ENCODE data around the gene EHD4. TPM values are rescaled to one million over a fixed set of nuclear protein-coding genes. Genes with fewer than 3 reads are reported as not detected.

The EHD4 gene
- polyA plus RNA-seq, 1 experiment: 19.3 TPM

DNA sequence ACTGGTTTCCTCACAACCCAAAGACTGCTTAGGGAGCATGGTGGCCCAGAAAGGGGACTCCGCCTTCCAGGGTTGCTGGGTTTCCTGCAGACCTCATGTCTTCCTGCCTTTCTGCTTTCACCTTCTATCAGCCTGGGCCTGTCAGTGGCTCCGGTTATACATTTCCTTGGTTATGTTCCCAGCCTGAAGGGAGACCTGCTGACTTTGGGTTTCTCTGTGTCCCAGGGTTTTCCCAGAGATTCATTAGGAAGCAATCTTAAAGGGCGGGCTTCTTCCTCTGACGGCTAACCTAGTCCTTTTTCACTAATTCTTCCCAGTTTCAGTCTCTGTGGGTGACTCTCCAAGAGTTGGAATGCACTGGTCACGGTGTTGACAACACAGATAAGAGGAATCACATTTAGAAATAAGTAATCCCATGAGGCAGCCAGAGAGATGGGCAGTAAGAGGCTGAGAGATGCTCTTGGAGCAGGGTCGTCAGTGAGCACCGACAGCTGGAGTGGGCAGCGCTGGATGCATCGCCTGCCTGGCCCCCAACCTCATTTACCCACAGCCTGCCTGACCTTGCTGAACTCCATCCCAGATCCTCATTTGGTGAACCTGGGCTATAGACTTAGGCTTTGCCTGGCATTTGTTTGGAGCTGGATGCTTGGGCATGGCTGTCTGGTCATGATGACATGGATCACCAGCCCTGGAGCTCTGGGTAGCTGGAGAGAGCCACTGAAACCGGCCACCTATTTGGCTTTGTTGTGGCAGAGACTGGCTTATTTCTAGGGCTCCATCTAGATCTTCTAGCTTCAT, 10.0 kb upstream of the EHD4 start:
- H3K9me3 ChIP-seq (ENCODE audit: control insufficient read depth, insufficient read depth, low read length): no peaks in the 10 kb centered on the region
- no peak overlapping the region for H3K27ac ChIP-seq (ENCODE audit: low read depth, low read length)
- POLR2A ChIA-PET: interaction anchor here (0.6 kb wide), 1 partner anchor 129 kb away, joined by 4 read pairs; no protein-coding TSS in a partner anchor
- CTCF ChIA-PET: interaction anchor here (1.0 to 1.5 kb wide), 1 partner anchor 102 kb away, joined by 4 to 5 read pairs; no protein-coding TSS in a partner anchor
- peaks cover 17% of the 10 kb centered on the region for H3K27me3 ChIP-seq (ENCODE audit: control insufficient read depth, insufficient read depth, low read length)
- no peak for DNase-seq (ENCODE audit: low read depth, low spot score)
- TF ChIP-seq, protein P1, sequence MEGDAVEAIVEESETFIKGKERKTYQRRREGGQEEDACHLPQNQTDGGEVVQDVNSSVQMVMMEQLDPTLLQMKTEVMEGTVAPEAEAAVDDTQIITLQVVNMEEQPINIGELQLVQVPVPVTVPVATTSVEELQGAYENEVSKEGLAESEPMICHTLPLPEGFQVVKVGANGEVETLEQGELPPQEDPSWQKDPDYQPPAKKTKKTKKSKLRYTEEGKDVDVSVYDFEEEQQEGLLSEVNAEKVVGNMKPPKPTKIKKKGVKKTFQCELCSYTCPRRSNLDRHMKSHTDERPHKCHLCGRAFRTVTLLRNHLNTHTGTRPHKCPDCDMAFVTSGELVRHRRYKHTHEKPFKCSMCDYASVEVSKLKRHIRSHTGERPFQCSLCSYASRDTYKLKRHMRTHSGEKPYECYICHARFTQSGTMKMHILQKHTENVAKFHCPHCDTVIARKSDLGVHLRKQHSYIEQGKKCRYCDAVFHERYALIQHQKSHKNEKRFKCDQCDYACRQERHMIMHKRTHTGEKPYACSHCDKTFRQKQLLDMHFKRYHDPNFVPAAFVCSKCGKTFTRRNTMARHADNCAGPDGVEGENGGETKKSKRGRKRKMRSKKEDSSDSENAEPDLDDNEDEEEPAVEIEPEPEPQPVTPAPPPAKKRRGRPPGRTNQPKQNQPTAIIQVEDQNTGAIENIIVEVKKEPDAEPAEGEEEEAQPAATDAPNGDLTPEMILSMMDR (IDR thresholded peaks at IDR 0.05; ENCODE audit: low read depth, low read length): no peak
- no peak overlapping the region for H3K4me3 ChIP-seq (ENCODE audit: low read depth, low read length)

DNA sequence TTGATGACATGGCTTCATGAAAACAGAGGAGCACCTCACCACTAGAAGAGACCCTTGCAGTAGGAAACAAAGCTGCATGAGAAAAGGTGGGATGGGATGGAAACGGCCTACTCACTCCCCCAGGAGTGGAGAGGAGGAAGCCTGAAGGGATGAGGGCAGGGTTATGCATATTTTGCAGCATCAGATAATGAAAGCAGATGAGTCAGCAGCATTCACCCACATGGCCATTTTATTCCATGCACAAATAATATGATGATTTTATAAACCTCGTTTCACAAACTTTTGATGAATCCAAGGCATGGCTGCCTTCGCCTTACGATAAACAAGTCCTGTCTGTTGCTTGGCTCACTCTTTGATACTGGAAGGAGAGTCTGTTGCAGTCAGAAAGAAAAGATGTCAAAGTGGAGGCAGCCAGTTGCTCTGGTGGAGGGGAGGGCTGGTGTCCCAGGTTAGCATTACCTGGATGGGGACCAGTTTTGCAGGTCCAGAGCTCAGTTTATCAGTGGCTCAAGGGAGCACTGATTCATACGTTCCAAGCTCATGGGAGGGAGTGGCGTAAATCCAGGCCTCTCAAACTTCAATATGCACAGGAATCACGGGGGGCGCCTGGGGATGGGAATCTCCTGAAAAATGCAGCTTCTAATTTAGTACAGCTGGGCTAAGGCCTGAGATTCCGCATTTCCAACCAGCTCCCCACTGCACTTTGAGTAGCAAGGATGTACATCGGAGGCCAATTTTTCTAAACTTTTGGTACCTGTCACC, 9.2 kb upstream of the EHD4 start:
- ChIA-PET CTCF (interaction anchor here (1.0 to 1.3 kb wide), 2 partner anchors 8 to 103 kb away, joined by 4 read pairs; no protein-coding TSS in a partner anchor), POLR2A (no interaction called here)
- Histone ChIP-seq H3K9me3 (ENCODE audit: control insufficient read depth, insufficient read depth, low read length) (no peaks in the 10 kb centered on the region), H3K4me3 (ENCODE audit: low read depth, low read length) (no peak overlapping the region), H3K27me3 (ENCODE audit: control insufficient read depth, insufficient read depth, low read length) (peaks cover 21% of the 10 kb centered on the region), H3K27ac (ENCODE audit: low read depth, low read length) (no peak overlapping the region)
- TF ChIP-seq, protein P1 (IDR thresholded peaks at IDR 0.05; ENCODE audit: low read depth, low read length): no peak
- no peak for DNase-seq (ENCODE audit: low read depth, low spot score)

DNA sequence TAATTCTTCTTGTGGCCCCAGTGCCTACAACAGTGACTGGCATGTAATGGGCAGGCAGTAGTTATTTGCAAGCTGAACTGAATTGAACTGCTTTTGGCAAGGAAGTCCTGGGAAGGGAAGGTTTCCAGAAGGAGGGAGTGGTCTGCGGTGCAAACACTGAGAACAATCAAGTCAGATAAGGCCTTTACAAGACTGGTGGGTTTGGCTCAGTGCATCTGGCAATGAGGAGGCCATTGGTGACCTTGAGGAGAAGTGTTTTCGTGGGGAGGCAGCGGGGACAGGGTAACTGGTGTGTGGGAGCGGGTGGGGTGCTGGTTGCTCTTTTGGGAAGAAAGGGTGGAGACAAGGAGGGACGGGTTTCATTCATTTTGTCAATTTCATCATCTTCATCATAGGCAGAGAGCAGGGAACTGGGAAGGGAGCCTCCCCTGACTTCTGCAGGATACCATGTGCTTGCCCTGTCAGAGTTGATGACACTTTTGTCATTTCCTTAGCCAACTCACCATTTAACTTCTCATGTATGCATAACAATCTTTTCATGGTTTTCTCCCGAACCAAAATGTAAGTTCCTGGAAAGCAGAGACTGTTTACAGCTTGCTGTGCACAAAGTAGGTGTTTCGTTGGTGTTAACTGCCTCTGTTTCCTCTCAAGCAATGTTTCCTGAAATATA, 8.4 kb upstream of the EHD4 start:
- DNase-seq (ENCODE audit: low read depth, low spot score): no peak
- H3K27me3 ChIP-seq (ENCODE audit: control insufficient read depth, insufficient read depth, low read length): peaks cover 19% of the 10 kb centered on the region
- POLR2A ChIA-PET: no interaction called here
- no peaks in the 10 kb centered on the region for H3K9me3 ChIP-seq (ENCODE audit: control insufficient read depth, insufficient read depth, low read length)
- H3K4me3 ChIP-seq (ENCODE audit: low read depth, low read length): no peak overlapping the region
- CTCF ChIA-PET: interaction anchor here (1.3 to 1.5 kb wide), 2 partner anchors 9 to 104 kb away, joined by 4 to 5 read pairs; no protein-coding TSS in a partner anchor
- TF ChIP-seq, protein P1 (IDR thresholded peaks at IDR 0.05; ENCODE audit: low read depth, low read length): no peak
- no peak overlapping the region for H3K27ac ChIP-seq (ENCODE audit: low read depth, low read length)

DNA sequence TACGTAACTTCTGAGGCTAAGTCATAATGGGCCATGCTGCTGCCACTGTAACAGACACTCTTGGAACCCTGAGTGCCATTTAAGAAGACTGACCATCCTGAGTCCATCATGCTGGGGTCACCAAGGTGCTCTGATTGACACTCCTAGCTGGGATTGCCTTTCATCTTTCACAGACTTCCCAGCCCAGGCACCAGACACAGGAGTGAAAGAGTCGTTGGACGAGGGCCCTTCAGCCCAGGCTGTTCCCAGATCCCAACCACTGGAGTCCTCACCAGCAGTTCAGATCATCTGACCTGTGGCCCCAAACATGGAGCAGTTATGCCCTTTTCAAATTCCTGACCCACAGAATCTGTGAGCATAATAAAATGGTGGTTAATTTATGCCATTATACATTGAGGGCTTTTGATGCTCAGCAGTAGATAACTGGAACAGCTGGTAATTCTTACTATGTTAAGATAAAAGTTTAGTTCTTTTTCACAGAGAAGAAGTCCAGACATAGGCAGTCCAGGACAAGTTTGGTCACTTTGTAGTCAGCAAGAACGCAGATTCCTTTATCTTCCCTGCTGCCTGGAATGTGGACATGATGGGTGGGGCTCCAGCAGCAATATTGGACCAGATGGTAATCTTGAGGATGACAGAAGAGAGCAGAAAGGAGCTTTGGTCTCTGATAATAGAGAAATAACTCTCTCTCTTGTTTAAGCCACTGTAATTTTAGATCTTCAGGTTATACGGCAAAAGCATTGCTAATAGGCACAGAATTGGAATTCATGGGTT, 7.3 kb upstream of the EHD4 start:
- Histone ChIP-seq H3K27me3 (ENCODE audit: control insufficient read depth, insufficient read depth, low read length) (peaks cover 18% of the 10 kb centered on the region), H3K9me3 (ENCODE audit: control insufficient read depth, insufficient read depth, low read length) (no peaks in the 10 kb centered on the region), H3K27ac (ENCODE audit: low read depth, low read length) (no peak overlapping the region), H3K4me3 (ENCODE audit: low read depth, low read length) (no peak overlapping the region)
- no peak for DNase-seq (ENCODE audit: low read depth, low spot score)
- TF ChIP-seq, protein P1 (IDR thresholded peaks at IDR 0.05; ENCODE audit: low read depth, low read length): no peak
- POLR2A ChIA-PET: interaction anchor here (0.6 kb wide), 1 partner anchor 126 kb away, joined by 3 read pairs; no protein-coding TSS in a partner anchor
- CTCF ChIA-PET: interaction anchor here (1.5 to 1.6 kb wide), 2 partner anchors 9 to 105 kb away, joined by 5 to 9 read pairs; no protein-coding TSS in a partner anchor
